NB4 (cell line): ENCODE measurements around the gene NFKBIE.
A peak's percentile ranks its signal among the peaks of the same experiment; 100 is the strongest.

ENCODE experiments used
- MYC ChIP-seq: IDR thresholded peaks from 2 replicates; pipeline ENCODE4 v1.6.1; 2011; ENCODE audit warnings: low read depth, low read length
- POLR2A ChIP-seq: IDR thresholded peaks from 2 replicates; pipeline ENCODE4 v1.6.1; 2011; ENCODE audit warnings: mild to moderate bottlenecking; ENCODE audit not compliant: insufficient read length; ENCODE audit errors: extremely low read depth
- TF ChIP-seq, protein P1 (sequence below): IDR thresholded peaks from one replicate; pipeline ENCODE4 v1.5.1; 2012; ENCODE audit warnings: low read depth, low read length

DNA sequence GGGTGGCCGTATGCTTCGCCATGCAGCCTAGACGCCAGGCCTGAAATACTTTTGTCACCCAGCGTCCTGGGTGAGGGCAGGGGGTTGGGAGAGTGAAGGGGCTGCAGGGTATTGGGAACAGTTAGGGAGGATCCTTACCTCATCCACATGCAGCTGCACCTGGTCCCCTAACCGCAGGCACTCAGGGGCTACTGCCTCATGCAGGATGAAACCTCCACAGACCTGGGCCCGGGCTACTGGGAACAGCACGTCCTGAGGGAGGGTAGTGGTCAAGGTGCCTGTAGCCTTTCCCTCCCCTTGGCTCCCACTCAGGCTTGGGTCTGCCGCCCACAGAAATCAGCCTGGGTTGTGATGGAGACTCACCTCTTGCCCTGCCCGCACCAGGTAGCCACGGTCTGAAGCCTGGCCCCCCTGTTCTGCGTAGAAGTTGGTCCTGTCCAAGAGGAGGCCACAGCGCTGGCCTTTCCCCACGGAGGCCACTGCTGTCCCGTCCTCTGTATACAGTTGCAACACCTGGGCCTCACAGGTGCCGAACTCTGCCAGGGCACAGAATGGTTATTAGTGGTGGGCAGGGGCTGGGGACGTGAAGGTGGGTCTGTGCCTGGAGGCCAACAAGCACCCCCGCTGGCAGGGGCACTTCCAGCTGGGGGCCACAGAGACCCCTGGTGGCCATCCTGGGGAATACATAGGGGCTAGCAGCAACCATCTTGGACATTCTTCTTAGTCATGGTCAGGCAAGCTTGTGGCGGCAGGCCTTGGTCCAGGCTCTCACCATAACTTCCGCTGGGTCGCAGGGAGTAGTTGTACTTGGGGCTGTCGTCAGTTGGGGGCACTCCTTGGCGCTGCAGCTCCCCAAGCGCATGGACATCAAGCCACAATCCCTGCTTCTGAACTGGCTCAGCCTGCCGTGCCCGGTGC is 39.2 kb upstream of the NFKBIE start:
- TF ChIP-seq, protein P1, sequence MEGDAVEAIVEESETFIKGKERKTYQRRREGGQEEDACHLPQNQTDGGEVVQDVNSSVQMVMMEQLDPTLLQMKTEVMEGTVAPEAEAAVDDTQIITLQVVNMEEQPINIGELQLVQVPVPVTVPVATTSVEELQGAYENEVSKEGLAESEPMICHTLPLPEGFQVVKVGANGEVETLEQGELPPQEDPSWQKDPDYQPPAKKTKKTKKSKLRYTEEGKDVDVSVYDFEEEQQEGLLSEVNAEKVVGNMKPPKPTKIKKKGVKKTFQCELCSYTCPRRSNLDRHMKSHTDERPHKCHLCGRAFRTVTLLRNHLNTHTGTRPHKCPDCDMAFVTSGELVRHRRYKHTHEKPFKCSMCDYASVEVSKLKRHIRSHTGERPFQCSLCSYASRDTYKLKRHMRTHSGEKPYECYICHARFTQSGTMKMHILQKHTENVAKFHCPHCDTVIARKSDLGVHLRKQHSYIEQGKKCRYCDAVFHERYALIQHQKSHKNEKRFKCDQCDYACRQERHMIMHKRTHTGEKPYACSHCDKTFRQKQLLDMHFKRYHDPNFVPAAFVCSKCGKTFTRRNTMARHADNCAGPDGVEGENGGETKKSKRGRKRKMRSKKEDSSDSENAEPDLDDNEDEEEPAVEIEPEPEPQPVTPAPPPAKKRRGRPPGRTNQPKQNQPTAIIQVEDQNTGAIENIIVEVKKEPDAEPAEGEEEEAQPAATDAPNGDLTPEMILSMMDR = peak; percentile 87
- TF ChIP-seq POLR2A (no peak), MYC (no peak)
